GM12864 (cell line): ENCODE data around the gene CAVIN1.
"Not testable (repeated sequence)": the region's sequence is repeated elsewhere in the genome, so short reads cannot be mapped to it uniquely, and the experiment has no call there.

Experiments
- DNase-seq: peaks from one replicate; pipeline ENCODE4 v3.0.0-alpha.2; 2011; ENCODE audit warnings: low read depth
- H3K4me3 ChIP-seq: 2 replicates; pipeline ENCODE4 v1.5.1; 2011; ENCODE audit warnings: mild to moderate bottlenecking, low read depth, low read length, control low read depth
- TF ChIP-seq, protein P1 (sequence below): IDR thresholded peaks from 2 replicates; pipeline ENCODE4 v1.5.1; 2011; ENCODE audit warnings: low read depth, mild to moderate bottlenecking, moderate library complexity, low read length, control low read depth, inconsistent platforms; ENCODE audit errors: missing control alignments

Gene CAVIN1

GRCh38 chr17:42365136-42365535 lies 57.9 kb downstream of the CAVIN1 start:
- TF ChIP-seq, protein P1, sequence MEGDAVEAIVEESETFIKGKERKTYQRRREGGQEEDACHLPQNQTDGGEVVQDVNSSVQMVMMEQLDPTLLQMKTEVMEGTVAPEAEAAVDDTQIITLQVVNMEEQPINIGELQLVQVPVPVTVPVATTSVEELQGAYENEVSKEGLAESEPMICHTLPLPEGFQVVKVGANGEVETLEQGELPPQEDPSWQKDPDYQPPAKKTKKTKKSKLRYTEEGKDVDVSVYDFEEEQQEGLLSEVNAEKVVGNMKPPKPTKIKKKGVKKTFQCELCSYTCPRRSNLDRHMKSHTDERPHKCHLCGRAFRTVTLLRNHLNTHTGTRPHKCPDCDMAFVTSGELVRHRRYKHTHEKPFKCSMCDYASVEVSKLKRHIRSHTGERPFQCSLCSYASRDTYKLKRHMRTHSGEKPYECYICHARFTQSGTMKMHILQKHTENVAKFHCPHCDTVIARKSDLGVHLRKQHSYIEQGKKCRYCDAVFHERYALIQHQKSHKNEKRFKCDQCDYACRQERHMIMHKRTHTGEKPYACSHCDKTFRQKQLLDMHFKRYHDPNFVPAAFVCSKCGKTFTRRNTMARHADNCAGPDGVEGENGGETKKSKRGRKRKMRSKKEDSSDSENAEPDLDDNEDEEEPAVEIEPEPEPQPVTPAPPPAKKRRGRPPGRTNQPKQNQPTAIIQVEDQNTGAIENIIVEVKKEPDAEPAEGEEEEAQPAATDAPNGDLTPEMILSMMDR = no peak
- DNase-seq = no peak

DNA sequence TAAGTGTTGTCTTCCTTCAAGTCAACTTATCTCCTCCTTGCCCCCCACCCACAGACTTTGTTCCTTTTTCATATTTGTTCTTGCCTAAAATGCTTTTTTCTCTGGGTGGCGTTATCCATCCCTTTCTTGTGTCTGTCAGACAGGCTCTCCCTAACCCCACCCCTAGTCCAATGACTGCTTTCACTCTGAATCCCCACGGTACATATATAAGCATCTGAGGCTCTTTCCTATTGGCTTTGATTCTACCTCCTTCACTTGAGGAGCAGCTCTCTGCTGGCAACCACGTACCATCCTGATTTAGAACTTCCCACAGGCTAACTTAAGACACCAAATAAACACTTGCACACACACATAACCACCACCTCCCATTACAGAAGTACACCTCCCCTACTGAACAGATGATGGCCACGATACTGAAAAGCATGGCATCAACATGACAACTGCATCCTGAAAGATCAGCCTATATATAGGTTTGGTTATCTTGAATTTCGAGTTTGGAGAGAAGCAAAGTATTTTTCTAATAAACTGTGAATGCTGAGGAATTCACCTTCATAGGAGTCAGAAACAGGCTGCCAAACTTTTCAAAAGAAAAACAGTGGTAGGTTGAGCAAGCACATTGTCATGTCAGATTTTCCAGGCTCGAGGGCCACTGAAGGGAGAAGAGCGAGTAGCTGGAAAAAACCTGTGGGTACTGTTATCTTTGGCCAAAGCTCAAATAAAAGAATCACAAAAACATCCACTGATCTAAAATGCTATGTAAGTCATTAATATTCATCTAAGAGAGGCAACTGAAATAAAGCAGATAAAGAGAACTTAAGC lies 59.1 kb downstream of the CAVIN1 start:
- no peak for DNase-seq
- H3K4me3 ChIP-seq = no peak overlapping the region
- TF ChIP-seq, protein P1 = no peak

More at GRCh38 chr17:42365136-42365535, 57.9 kb downstream of the CAVIN1 start:
- no peak overlapping the region for H3K4me3 ChIP-seq

GRCh38 chr17:42363231-42363630 lies 59.8 kb downstream of the CAVIN1 start:
- H3K4me3 ChIP-seq = no peak overlapping the region
- TF ChIP-seq, protein P1 = no peak
- no peak for DNase-seq

GRCh38 chr17:42362245-42362961 lies 60.7 kb downstream of the CAVIN1 start:
- H3K4me3 ChIP-seq = no peak overlapping the region
- TF ChIP-seq, protein P1 = no peak
- no peak for DNase-seq

- TF ChIP-seq, protein P1 = no peak
- H3K4me3 ChIP-seq = no peak overlapping the region
- DNase-seq = no peak
Measured at GRCh38 chr17:42361781-42362186, 61.3 kb downstream of the CAVIN1 start.

DNA sequence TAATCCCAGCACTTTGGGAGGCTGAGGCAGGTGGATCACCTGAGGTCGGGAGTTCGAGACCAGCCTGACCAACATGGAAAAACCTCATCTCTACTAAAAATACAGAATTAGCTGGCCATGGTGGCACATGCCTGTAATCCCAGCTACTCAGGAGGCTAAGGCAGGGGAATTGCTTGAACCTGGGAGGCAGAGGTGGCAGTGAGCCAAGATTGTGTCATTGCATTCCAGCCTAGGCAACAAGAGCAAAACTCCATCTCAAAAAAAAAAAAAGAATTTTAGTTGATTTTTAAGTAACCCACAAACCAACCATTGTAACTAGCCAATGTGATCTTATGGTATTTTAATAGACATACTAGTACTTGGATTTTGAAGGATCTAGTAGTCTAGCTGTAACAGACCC lies 62.7 kb downstream of the CAVIN1 start:
- not testable (repeated sequence) for DNase-seq, H3K4me3 ChIP-seq

DNA sequence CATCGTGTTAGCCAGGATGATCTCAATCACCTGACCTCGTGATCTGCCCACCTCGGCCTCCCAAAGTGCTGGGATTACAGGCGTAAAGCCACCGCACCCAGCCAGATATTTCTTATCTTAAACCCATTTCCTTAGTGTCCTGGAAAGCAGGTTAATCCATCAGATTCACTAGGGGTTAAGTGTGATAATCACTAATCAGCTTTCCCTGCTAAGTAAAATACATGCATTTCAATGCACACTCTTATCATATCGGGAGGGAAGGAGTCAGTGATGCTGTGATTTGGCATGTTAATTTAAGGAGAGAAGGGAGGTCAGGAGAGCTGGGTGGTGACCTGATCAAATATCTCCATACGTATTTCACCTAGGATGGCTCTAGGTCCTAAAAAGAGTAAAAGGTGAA lies 63.9 kb downstream of the CAVIN1 start:
- DNase-seq = no peak
- TF ChIP-seq, protein P1 = no peak
- no peak overlapping the region for H3K4me3 ChIP-seq
